SK-N-SH treated with all-trans-retinoic acid at 6 μM for 48 hours (cell line): ENCODE measurements around the gene ANTXR2.
"Not testable (repeated sequence)": the region's sequence is repeated elsewhere in the genome, so short reads cannot be mapped to it uniquely, and the experiment has no call there.

Experiments used
- ATAC-seq: fragments of 200-7000 bp; cut with Tn5 transposase; 3 replicates; pipeline ENCODE4 v1.9.1; 2020; ENCODE audit warnings: mild to moderate bottlenecking, moderate library complexity
- ARNTL ChIP-seq: fragments of 450-650 bp; formaldehyde crosslinking; IDR thresholded peaks from 2 replicates; pipeline ENCODE4 v1.5.0; 2020; ENCODE audit warnings: low read depth, mild to moderate bottlenecking, moderate library complexity, borderline replicate concordance
- BACH2 ChIP-seq: fragments of 250-450 bp; sonication (Bioruptor Pico); IDR thresholded peaks from 2 replicates; pipeline ENCODE4 v1.9.0; 2021; ENCODE audit warnings: mild to moderate bottlenecking, borderline replicate concordance
- CSDC2 ChIP-seq: fragments of 250-450 bp; sonication (Bioruptor Pico); IDR thresholded peaks from 2 replicates; pipeline ENCODE4 v1.5.0; 2020; ENCODE audit warnings: mild to moderate bottlenecking, moderate library complexity
- ESRRG ChIP-seq: fragments of 250-450 bp; sonication (Bioruptor Pico); IDR thresholded peaks from 2 replicates; pipeline ENCODE4 v1.6.1; 2021; ENCODE audit warnings: mild to moderate bottlenecking
- GLIS3 ChIP-seq: fragments of 250-450 bp; sonication (Bioruptor Pico); IDR thresholded peaks from 2 replicates; pipeline ENCODE4 v1.5.0; 2020; ENCODE audit warnings: mild to moderate bottlenecking, moderate library complexity
- OSR1 ChIP-seq: fragments of 250-450 bp; sonication (Bioruptor Pico); IDR thresholded peaks from 2 replicates; pipeline ENCODE4 v1.8.0; 2022; ENCODE audit warnings: moderate library complexity, mild to moderate bottlenecking, inconsistent platforms
- RARB ChIP-seq: fragments of 250-450 bp; sonication (Bioruptor Pico); IDR thresholded peaks from 2 replicates; pipeline ENCODE4 v1.8.0; 2021; ENCODE audit warnings: mild to moderate bottlenecking, moderate library complexity
- SNAI2 ChIP-seq: fragments of 250-450 bp; sonication (Bioruptor Pico); IDR thresholded peaks from 2 replicates; pipeline ENCODE4 v1.5.0; 2020; ENCODE audit warnings: mild to moderate bottlenecking, moderate library complexity
- TCF4 ChIP-seq: fragments of 250-450 bp; sonication (Bioruptor Pico); IDR thresholded peaks from 2 replicates; pipeline ENCODE4 v1.8.0; 2021; ENCODE audit warnings: mild to moderate bottlenecking, moderate library complexity, borderline replicate concordance
- TOX ChIP-seq: fragments of 250-450 bp; sonication (Bioruptor Pico); IDR thresholded peaks from 2 replicates; pipeline ENCODE4 v1.8.0; 2021; ENCODE audit warnings: mild to moderate bottlenecking, moderate library complexity, borderline replicate concordance
- ZC3H10 ChIP-seq: fragments of 250-450 bp; sonication (Bioruptor Pico); IDR thresholded peaks from 2 replicates; pipeline ENCODE4 v1.5.1; 2021; ENCODE audit warnings: mild to moderate bottlenecking, moderate library complexity
- ZFP3 ChIP-seq: fragments of 250-450 bp; sonication (Bioruptor Pico); IDR thresholded peaks from 2 replicates; pipeline ENCODE4 v1.5.0; 2020; ENCODE audit warnings: mild to moderate bottlenecking, moderate library complexity
- ZFP30 ChIP-seq: fragments of 450-650 bp; formaldehyde crosslinking; IDR thresholded peaks from 2 replicates; pipeline ENCODE4 v1.5.0; 2022; ENCODE audit warnings: mild to moderate bottlenecking, moderate library complexity
- ZNF70 ChIP-seq: fragments of 450-650 bp; formaldehyde crosslinking; IDR thresholded peaks from 2 replicates; pipeline ENCODE4 v1.5.0; 2020; ENCODE audit warnings: mild to moderate bottlenecking, moderate library complexity
- ZNF8 ChIP-seq: fragments of 450-650 bp; formaldehyde crosslinking; IDR thresholded peaks from 2 replicates; pipeline ENCODE4 v1.5.0; 2020; ENCODE audit warnings: mild to moderate bottlenecking, moderate library complexity
- TF ChIP-seq, protein P1 (sequence below): fragments of 250-450 bp; sonication (Bioruptor Pico); IDR thresholded peaks from 2 replicates; pipeline ENCODE4 v1.5.0; 2020; ENCODE audit warnings: mild to moderate bottlenecking, moderate library complexity
- TF ChIP-seq, protein P2 (sequence below): fragments of 250-450 bp; sonication (Bioruptor Pico); IDR thresholded peaks from 2 replicates; pipeline ENCODE4 v1.5.1; 2021; ENCODE audit warnings: mild to moderate bottlenecking, moderate library complexity
- TF ChIP-seq, protein P3 (sequence below): fragments of 250-450 bp; sonication (Bioruptor Pico); IDR thresholded peaks from 2 replicates; pipeline ENCODE4 v1.5.1; 2020; ENCODE audit warnings: low read depth, mild to moderate bottlenecking, moderate library complexity
- TF ChIP-seq, protein P4 (sequence below): fragments of 250-450 bp; sonication (Bioruptor Pico); IDR thresholded peaks from 2 replicates; pipeline ENCODE4 v1.8.0; 2021; ENCODE audit warnings: low read depth, mild to moderate bottlenecking, moderate library complexity, borderline replicate concordance

The ANTXR2 gene

DNA sequence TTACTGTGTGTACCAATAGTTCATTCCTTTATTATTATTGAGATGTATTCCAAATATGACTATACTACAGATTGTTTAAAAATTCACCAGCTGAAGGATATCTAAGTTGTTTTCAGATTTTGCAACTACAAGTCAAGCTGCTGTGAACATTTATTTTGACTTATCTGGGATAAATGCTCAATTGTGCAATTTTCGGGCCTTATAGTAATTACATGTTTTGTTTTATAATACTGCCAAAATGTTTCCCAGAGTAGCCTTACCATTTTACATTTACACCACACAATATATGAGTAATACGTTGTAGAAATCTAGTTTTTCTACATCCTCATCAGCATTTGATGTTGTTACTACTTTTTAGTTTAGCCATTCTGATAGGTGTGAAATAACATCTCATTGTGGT, 179.6 kb downstream of the ANTXR2 start (continued):
- TF ChIP-seq, protein P1, sequence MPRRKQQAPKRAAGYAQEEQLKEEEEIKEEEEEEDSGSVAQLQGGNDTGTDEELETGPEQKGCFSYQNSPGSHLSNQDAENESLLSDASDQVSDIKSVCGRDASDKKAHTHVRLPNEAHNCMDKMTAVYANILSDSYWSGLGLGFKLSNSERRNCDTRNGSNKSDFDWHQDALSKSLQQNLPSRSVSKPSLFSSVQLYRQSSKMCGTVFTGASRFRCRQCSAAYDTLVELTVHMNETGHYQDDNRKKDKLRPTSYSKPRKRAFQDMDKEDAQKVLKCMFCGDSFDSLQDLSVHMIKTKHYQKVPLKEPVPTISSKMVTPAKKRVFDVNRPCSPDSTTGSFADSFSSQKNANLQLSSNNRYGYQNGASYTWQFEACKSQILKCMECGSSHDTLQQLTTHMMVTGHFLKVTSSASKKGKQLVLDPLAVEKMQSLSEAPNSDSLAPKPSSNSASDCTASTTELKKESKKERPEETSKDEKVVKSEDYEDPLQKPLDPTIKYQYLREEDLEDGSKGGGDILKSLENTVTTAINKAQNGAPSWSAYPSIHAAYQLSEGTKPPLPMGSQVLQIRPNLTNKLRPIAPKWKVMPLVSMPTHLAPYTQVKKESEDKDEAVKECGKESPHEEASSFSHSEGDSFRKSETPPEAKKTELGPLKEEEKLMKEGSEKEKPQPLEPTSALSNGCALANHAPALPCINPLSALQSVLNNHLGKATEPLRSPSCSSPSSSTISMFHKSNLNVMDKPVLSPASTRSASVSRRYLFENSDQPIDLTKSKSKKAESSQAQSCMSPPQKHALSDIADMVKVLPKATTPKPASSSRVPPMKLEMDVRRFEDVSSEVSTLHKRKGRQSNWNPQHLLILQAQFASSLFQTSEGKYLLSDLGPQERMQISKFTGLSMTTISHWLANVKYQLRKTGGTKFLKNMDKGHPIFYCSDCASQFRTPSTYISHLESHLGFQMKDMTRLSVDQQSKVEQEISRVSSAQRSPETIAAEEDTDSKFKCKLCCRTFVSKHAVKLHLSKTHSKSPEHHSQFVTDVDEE (CRISPR knock-in tag), result no peak
- TF ChIP-seq ZNF70 (CRISPR knock-in tag) (no peak), TOX (CRISPR knock-in tag) (no peak)

DNA sequence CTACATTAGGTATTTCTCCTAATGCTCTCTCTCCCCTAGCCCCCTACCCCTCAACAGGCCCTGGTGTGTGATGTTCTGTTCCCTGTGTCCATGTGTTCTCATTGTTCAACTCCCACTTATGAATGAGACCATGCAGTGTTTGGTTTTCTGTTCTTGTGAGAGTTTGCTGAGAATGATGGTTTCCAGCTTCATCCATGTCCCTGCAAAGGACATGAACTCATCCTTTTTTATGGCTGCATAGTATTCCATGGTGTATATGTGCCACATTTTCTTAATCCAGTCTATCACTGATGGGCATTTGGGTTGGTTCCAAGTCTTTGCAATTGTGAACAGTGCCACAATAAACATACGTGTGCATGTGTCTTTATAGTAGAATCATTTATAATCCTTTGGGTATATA, 184.0 kb downstream of the ANTXR2 start:
- ATAC-seq, result not testable (repeated sequence)

DNA sequence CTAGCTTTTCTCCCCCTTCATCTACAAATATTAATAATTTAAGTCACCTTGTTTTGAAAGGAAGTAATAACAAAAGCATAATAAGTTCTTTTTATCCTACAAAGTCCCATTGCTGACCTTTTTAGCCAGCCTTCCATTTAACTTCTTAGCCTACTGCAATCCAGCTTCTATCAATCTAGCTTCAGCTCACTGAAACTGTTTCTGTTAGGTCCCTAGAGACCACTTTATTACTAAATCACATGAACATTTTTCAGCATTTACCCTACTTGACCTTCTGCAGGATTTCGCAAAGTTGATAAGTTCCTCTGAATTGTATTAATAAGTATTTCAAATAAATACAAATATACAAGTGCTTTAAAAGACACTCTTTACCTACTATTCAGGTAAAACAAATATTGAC, 186.5 kb downstream of the ANTXR2 start:
- TF ChIP-seq, protein P2, sequence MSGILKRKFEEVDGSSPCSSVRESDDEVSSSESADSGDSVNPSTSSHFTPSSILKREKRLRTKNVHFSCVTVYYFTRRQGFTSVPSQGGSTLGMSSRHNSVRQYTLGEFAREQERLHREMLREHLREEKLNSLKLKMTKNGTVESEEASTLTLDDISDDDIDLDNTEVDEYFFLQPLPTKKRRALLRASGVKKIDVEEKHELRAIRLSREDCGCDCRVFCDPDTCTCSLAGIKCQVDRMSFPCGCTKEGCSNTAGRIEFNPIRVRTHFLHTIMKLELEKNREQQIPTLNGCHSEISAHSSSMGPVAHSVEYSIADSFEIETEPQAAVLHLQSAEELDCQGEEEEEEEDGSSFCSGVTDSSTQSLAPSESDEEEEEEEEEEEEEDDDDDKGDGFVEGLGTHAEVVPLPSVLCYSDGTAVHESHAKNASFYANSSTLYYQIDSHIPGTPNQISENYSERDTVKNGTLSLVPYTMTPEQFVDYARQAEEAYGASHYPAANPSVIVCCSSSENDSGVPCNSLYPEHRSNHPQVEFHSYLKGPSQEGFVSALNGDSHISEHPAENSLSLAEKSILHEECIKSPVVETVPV (CRISPR knock-in tag), result no peak
- TF ChIP-seq ZNF8 (CRISPR knock-in tag) (no peak), ARNTL (CRISPR knock-in tag) (no peak), RARB (no peak), OSR1 (CRISPR knock-in tag) (no peak)
- TF ChIP-seq, protein P3, sequence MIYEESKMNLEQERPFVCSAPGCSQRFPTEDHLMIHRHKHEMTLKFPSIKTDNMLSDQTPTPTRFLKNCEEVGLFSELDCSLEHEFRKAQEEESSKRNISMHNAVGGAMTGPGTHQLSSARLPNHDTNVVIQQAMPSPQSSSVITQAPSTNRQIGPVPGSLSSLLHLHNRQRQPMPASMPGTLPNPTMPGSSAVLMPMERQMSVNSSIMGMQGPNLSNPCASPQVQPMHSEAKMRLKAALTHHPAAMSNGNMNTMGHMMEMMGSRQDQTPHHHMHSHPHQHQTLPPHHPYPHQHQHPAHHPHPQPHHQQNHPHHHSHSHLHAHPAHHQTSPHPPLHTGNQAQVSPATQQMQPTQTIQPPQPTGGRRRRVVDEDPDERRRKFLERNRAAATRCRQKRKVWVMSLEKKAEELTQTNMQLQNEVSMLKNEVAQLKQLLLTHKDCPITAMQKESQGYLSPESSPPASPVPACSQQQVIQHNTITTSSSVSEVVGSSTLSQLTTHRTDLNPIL (CRISPR knock-in tag), result no peak
- ATAC-seq, result no peak

DNA sequence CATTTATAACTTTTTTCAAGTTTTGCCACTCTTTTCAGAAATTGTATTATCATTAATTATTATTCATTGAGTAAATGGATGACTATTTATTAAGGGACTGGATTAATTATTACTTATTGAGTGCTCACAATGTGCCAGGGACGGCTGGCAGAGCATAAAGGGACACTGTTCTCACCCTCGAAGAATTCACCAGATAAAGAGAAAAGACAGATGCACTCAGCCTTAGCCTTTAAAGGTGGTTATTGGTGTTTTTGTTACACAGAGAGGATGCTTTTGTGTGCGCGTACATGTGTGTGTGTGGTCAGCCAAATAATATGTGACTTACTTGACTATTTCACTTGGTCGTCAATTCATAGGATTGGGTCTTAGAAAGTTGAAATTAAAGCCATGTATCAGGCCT, 187.0 kb downstream of the ANTXR2 start:
- no peak for ATAC-seq
- TF ChIP-seq ZC3H10 (CRISPR knock-in tag) (no peak), ZFP30 (CRISPR knock-in tag) (no peak), CSDC2 (CRISPR knock-in tag) (no peak)
- TF ChIP-seq, protein P3 (CRISPR knock-in tag), result no peak

DNA sequence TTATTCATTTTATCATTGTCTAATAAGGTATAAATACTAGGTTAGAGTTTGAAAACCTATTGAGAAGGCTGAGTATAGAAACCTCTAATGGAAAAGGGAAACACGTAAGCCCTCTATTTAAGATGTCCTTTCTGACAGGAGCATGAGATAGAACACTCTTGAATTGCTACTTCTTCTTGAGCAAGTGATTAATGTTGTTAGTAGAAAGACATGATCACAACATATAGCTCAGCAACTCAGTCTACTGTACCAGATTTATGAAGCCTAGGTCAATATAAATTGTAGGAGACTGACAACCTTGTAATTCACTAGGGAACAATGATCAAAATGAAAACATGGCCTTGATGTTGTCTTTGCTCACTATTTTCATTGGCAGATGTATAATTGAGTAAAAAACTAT, 189.7 kb downstream of the ANTXR2 start:
- ATAC-seq, result no peak
- TF ChIP-seq CSDC2 (CRISPR knock-in tag), result no peak
- TF ChIP-seq ZFP30 (CRISPR knock-in tag), result no peak
- TF ChIP-seq BACH2 (CRISPR knock-in tag), result no peak
- no peak for TF ChIP-seq OSR1 (CRISPR knock-in tag)
- TF ChIP-seq RARB, result no peak
- TF ChIP-seq ESRRG, result no peak
- TF ChIP-seq ZNF70 (CRISPR knock-in tag), result no peak
- TF ChIP-seq, protein P3 (CRISPR knock-in tag), result no peak
- TF ChIP-seq, protein P2 (CRISPR knock-in tag), result no peak
- no peak for TF ChIP-seq TOX (CRISPR knock-in tag)
- no peak for TF ChIP-seq ZNF8 (CRISPR knock-in tag)
- no peak for TF ChIP-seq TCF4 (CRISPR knock-in tag)
- TF ChIP-seq GLIS3, result no peak
- TF ChIP-seq ZC3H10 (CRISPR knock-in tag), result no peak
- no peak for TF ChIP-seq ZFP3 (CRISPR knock-in tag)
- TF ChIP-seq, protein P4, sequence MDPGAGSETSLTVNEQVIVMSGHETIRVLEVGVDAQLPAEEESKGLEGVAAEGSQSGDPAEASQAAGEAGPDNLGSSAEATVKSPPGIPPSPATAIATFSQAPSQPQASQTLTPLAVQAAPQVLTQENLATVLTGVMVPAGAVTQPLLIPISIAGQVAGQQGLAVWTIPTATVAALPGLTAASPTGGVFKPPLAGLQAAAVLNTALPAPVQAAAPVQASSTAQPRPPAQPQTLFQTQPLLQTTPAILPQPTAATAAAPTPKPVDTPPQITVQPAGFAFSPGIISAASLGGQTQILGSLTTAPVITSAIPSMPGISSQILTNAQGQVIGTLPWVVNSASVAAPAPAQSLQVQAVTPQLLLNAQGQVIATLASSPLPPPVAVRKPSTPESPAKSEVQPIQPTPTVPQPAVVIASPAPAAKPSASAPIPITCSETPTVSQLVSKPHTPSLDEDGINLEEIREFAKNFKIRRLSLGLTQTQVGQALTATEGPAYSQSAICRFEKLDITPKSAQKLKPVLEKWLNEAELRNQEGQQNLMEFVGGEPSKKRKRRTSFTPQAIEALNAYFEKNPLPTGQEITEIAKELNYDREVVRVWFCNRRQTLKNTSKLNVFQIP (CRISPR knock-in tag), result no peak
- no peak for TF ChIP-seq SNAI2 (CRISPR knock-in tag)
- TF ChIP-seq, protein P1 (CRISPR knock-in tag), result no peak
